A673 (cell line): ENCODE results near the gene AOC2. TPM values are rescaled to one million over a fixed set of nuclear protein-coding genes. Genes with fewer than 3 reads are reported as not detected.

ENCODE experiments used
- BruUV-seq: library from RNA; stranded (reverse); fragments of 400-500 nt; replicated peaks from 2 replicates; lab custom pipeline; 2021; lab: Mats Ljungman, UMichigan
- CTCF ChIA-PET: fragments of 300-600 bp; sonication (Branson Sonifier 250); formaldehyde crosslinking; loops from one replicate; lab custom pipeline; 2022; ENCODE audit warnings: antibody characterized with exemption; lab: Charles Lee
- POLR2A ChIA-PET: fragments of 300-600 bp; sonication (Branson Sonifier 250); formaldehyde crosslinking; loops from one replicate; lab custom pipeline; 2022; ENCODE audit warnings: antibody characterized with exemption; ENCODE audit not compliant: low non-redundant PET; lab: Charles Lee
- DNase-seq: peaks from one replicate; pipeline ENCODE4 v3.0.0-alpha.2; 2015; ENCODE audit warnings: low spot score
- H3K27ac ChIP-seq: fragments of 200-600 bp; sonication (generic); 2 replicates; pipeline ENCODE4 v1.5.1; 2016; ENCODE audit warnings: mixed run types, low read depth, mild to moderate bottlenecking, mixed read lengths, antibody characterized with exemption, low read length; ENCODE audit not compliant: poor library complexity, severe bottlenecking
- H3K27me3 ChIP-seq: fragments of 200-600 bp; sonication (generic); replicated peaks from 2 replicates; pipeline ENCODE4 v1.6.1; 2017; ENCODE audit warnings: mixed run types, low read depth, mild to moderate bottlenecking, mixed read lengths, antibody characterized with exemption, low read length; ENCODE audit not compliant: insufficient read depth, poor library complexity
- H3K36me3 ChIP-seq: fragments of 200-600 bp; sonication (generic); 2 replicates; pipeline ENCODE4 v1.6.1; 2016; ENCODE audit warnings: mixed run types, mild to moderate bottlenecking, mixed read lengths, antibody characterized with exemption, low read length; ENCODE audit not compliant: insufficient read depth, poor library complexity, severe bottlenecking
- H3K4me1 ChIP-seq: fragments of 200-600 bp; sonication (generic); 2 replicates; pipeline ENCODE4 v1.6.1; 2017; ENCODE audit warnings: mixed run types, mild to moderate bottlenecking, mixed read lengths, antibody characterized with exemption, low read length; ENCODE audit not compliant: insufficient read depth, poor library complexity, severe bottlenecking
- H3K4me3 ChIP-seq: fragments of 200-600 bp; sonication (generic); 2 replicates; pipeline ENCODE4 v1.5.1; 2016; ENCODE audit warnings: low read depth, mixed run types, mild to moderate bottlenecking, mixed read lengths, low read length; ENCODE audit not compliant: poor library complexity, severe bottlenecking
- H3K9me3 ChIP-seq: fragments of 200-600 bp; sonication (generic); 2 replicates; pipeline ENCODE4 v1.6.1; 2016; ENCODE audit warnings: mixed run types, low read depth, mild to moderate bottlenecking, mixed read lengths, antibody characterized with exemption, low read length; ENCODE audit not compliant: poor library complexity, severe bottlenecking
- EZH2 ChIP-seq: fragments of 200-600 bp; sonication (generic); IDR thresholded peaks from 2 replicates; pipeline ENCODE4 v1.6.1; 2017; ENCODE audit warnings: borderline replicate concordance, low read depth, mild to moderate bottlenecking, mixed read lengths, antibody characterized with exemption, low read length; ENCODE audit not compliant: poor library complexity, severe bottlenecking
- intact Hi-C: fragments of 100-400 bp; cut with micrococcal nuclease; formaldehyde crosslinking; loops from one replicate; pipeline ENCODE4 v1.10.0; 2022; ENCODE audit not compliant: unreplicated experiment
- total RNA-seq: library from RNA; stranded (reverse); gene quantifications from 2 replicates; pipeline ENCODE4 v1.2.3, GENCODE V29; 2021
- TF ChIP-seq, protein P1 (sequence below): fragments of 300-800, 200-600 bp; sonication (generic); conservative IDR thresholded peaks from 2 replicates; pipeline ENCODE4 v1.5.1; 2017; ENCODE audit warnings: low read depth, mild to moderate bottlenecking, antibody characterized with exemption, low read length, moderate library complexity, mixed read lengths

AOC2 gene
- total RNA-seq, 1 experiment from 2014 or later, result 1.2 TPM

DNA sequence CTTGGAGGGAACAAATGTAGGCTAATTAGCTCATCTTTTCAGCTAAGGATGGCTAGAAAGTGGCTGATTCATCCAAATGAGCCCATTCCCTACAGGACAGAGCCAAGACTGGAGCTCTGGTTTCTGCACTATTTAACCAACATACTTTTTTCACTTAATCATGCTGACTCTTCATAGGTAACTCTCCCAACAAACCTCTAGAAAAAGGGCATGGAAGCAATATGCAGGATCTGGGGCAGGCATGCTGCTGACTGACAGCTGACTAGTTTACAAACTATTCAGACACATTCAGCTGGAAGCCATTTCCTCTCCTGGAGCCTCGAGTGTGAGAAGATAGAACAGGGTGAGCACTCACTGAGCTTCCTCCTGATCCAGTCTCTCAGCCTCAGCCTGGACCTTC lies 26.5 kb upstream of the AOC2 start:
- Histone ChIP-seq H3K27me3 (no peaks in the 10 kb centered on the region), H3K36me3 (peaks cover 13% of the 10 kb centered on the region), H3K27ac (no peak overlapping the region), H3K4me1 (peaks cover 6% of the 10 kb centered on the region), H3K4me3 (no peak overlapping the region), H3K9me3 (no peaks in the 10 kb centered on the region)
- ChIA-PET POLR2A (no interaction called here), CTCF (no interaction called here)
- DNase-seq, result no peak
- BruUV-seq, result no TSS peak
- intact Hi-C loops, result no loop called here
- TF ChIP-seq EZH2, result no peak
- TF ChIP-seq, protein P1, sequence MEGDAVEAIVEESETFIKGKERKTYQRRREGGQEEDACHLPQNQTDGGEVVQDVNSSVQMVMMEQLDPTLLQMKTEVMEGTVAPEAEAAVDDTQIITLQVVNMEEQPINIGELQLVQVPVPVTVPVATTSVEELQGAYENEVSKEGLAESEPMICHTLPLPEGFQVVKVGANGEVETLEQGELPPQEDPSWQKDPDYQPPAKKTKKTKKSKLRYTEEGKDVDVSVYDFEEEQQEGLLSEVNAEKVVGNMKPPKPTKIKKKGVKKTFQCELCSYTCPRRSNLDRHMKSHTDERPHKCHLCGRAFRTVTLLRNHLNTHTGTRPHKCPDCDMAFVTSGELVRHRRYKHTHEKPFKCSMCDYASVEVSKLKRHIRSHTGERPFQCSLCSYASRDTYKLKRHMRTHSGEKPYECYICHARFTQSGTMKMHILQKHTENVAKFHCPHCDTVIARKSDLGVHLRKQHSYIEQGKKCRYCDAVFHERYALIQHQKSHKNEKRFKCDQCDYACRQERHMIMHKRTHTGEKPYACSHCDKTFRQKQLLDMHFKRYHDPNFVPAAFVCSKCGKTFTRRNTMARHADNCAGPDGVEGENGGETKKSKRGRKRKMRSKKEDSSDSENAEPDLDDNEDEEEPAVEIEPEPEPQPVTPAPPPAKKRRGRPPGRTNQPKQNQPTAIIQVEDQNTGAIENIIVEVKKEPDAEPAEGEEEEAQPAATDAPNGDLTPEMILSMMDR, result no peak

DNA sequence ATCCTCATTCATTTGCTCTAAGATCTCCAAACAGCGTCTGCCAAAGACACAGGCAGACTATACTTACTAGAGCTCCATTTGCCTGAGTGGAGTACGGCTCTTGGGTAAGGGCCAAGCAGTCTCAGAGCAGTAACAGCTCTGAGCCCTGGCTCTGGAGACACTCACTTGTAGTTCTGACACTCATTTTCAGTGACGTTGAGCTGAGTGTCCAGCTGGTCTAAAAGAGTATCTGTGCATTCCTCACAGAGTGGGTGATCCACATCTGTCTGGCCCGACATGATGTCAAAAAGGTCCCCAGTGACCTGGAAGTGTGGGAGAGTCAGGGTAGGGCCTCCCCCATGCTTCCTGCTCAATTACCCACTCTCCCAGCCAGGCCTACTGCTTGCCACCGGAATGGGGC lies 26.0 kb upstream of the AOC2 start:
- TF ChIP-seq EZH2, result no peak
- TF ChIP-seq, protein P1, result no peak
- no peak overlapping the region for H3K4me3 ChIP-seq
- POLR2A ChIA-PET, result no interaction called here
- H3K27me3 ChIP-seq, result no peaks in the 10 kb centered on the region
- no peaks in the 10 kb centered on the region for H3K9me3 ChIP-seq
- intact Hi-C loops, result no loop called here
- peaks cover 6% of the 10 kb centered on the region for H3K4me1 ChIP-seq
- CTCF ChIA-PET, result no interaction called here
- BruUV-seq, result no TSS peak
- H3K27ac ChIP-seq, result no peak overlapping the region
- DNase-seq, result no peak
- peaks cover 13% of the 10 kb centered on the region for H3K36me3 ChIP-seq

DNA sequence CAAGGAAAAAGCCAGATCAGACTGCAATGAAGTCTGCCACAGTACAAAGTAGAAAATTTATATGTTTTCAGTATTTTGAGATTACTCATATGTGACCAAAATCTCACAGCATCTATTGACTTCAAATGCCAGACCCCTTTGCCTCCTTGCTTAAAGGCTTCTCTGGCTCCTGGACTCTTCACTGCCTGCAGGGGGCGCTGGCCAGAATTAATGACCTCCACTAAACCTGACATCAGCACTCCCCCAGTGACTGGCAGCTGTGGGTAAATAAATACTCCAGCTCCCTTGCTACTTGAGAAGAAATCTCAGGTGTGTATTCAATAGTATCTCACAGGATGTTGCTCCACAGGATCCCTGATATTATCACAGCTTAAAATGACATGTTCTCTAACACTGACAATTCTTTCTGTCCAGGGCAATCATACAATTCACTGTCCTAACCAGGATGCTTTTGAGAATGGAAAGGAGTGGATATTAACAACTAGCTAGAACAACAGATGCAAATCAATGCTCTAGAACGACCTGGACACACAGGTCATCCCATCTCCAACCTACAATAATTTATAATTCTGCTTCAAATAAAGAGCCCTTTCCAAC lies 24.3 kb upstream of the AOC2 start:
- TF ChIP-seq, protein P1, result peak; percentile 66
- TF ChIP-seq EZH2, result no peak
- Histone ChIP-seq H3K4me1 (peaks cover 6% of the 10 kb centered on the region), H3K27ac (no peak overlapping the region), H3K4me3 (no peak overlapping the region), H3K27me3 (no peaks in the 10 kb centered on the region), H3K36me3 (peaks cover 4% of the 10 kb centered on the region), H3K9me3 (no peaks in the 10 kb centered on the region)
- peak; percentile 65 for DNase-seq
- CTCF ChIA-PET, result no interaction called here
- BruUV-seq, result no TSS peak
- intact Hi-C loops, result loop anchor here (10.0 kb wide), 1 partner anchor 95 kb away; no protein-coding TSS in a partner anchor
- POLR2A ChIA-PET, result no interaction called here
